Anterior cingulate cortex (tissue), 58 donors: ENCODE data around the gene PLA2G12A.
"Not testable (repeated sequence)": the region's sequence is repeated elsewhere in the genome, so short reads cannot be mapped to it uniquely, and the experiment has no call there.

Experiments
- DNase-seq, 58 donors: peaks; one replicate each; lab custom pipeline; 2025; lab: John Stamatoyannopoulos, UW

The PLA2G12A gene

GRCh38 chr4:109684727-109685126, 45.1 kb downstream of the PLA2G12A start:
- no peak for DNase-seq

GRCh38 chr4:109683621-109684253, 46.1 kb downstream of the PLA2G12A start:
- no peak for DNase-seq

GRCh38 chr4:109682875-109683274, 47.0 kb downstream of the PLA2G12A start:
- DNase-seq: no peak

GRCh38 chr4:109678925-109679324, 50.9 kb downstream of the PLA2G12A start:
- DNase-seq: not testable (repeated sequence)

- not testable (repeated sequence) for DNase-seq
These were observed 51.4 kb downstream of the PLA2G12A start for GRCh38 chr4:109678472-109678871.

GRCh38 chr4:109676886-109677285, 53.0 kb downstream of the PLA2G12A start:
- no peak for DNase-seq

GRCh38 chr4:109675843-109676242, 54.0 kb downstream of the PLA2G12A start:
- no peak for DNase-seq

- DNase-seq: no peak
These were observed 54.7 kb downstream of the PLA2G12A start for GRCh38 chr4:109675181-109675580.

- DNase-seq: no peak
These were observed 56.6 kb downstream of the PLA2G12A start for GRCh38 chr4:109673303-109673702.

- DNase-seq: no peak
These were observed 57.5 kb downstream of the PLA2G12A start for GRCh38 chr4:109672169-109672930.

GRCh38 chr4:109671350-109671749, 58.5 kb downstream of the PLA2G12A start:
- no peak for DNase-seq

- no peak for DNase-seq
These were observed 63.9 kb downstream of the PLA2G12A start for GRCh38 chr4:109665783-109666485.

- DNase-seq: peak in 6 of 58 donors; percentile 7 to 48 (median 18)
These were observed 67.1 kb downstream of the PLA2G12A start for GRCh38 chr4:109662771-109663170.

- DNase-seq: no peak
These were observed 67.8 kb downstream of the PLA2G12A start for GRCh38 chr4:109662116-109662515.
